Upper lobe of left lung (tissue), 6 donors: ENCODE results near the gene RTBDN. TPM values are rescaled to one million over a fixed set of nuclear protein-coding genes. Genes with fewer than 3 reads are reported as not detected.

Experiments used
- ATAC-seq, 2 donors: fragments of 200-7000 bp; cut with Tn5 transposase; one replicate each; pipeline ENCODE4 v1.9.1; 2022; ENCODE audit warnings: mild to moderate bottlenecking in 2 of 2, moderate library complexity in 2 of 2; ENCODE audit not compliant: low FRiP score in 2 of 2
- DNase-seq, 2 donors: peaks; one replicate each; pipeline ENCODE4 v3.0.0-alpha.2; 2019 to 2020
- H3K27ac ChIP-seq, 4 donors: fragments of 200-600 bp; sonication (generic); one replicate each; pipeline ENCODE4 v1.5.1; 2016 to 2019
- H3K27me3 ChIP-seq, 4 donors: fragments of 200-600 bp; sonication (generic); one replicate each; pipeline ENCODE4 v1.5.1; 2017 to 2019
- H3K36me3 ChIP-seq, 4 donors: fragments of 200-600 bp; sonication (generic); one replicate each; pipeline ENCODE4 v1.5.1; 2016 to 2019
- H3K4me1 ChIP-seq, 4 donors: fragments of 200-600 bp; sonication (generic); one replicate each; pipeline ENCODE4 v1.5.1; 2018 to 2019
- H3K4me3 ChIP-seq, 4 donors: fragments of 200-600 bp; sonication (generic); one replicate each; pipeline ENCODE4 v1.5.1; 2017 to 2019; ENCODE audit warnings: mild to moderate bottlenecking in 2 of 4, moderate library complexity in 1 of 4
- H3K9me3 ChIP-seq, 4 donors: fragments of 200-600 bp; sonication (generic); one replicate each; pipeline ENCODE4 v1.5.1; 2018 to 2019
- CTCF ChIP-seq, 6 experiments: fragments of 450-650 bp in 4 of 6; fragments of 200-600 bp in 2 of 6; sonication (generic) in 2 of 6; IDR thresholded peaks; one replicate each; pipeline ENCODE4 v1.5.1; 2016 to 2019; ENCODE audit warnings: antibody characterized with exemption in 6 of 6
- EP300 ChIP-seq, 4 donors: sonication (generic); formaldehyde crosslinking; IDR thresholded peaks; one replicate each; pipeline ENCODE4 v1.5.1; 2017; ENCODE audit warnings: antibody characterized with exemption in 4 of 4, control low read depth in 2 of 4
- POLR2A ChIP-seq, 4 donors: fragments of 450-650 bp; IDR thresholded peaks; one replicate each; pipeline ENCODE4 v1.5.1; 2016 to 2017; ENCODE audit warnings: antibody characterized with exemption in 4 of 4, mild to moderate bottlenecking in 2 of 4
- POLR2AphosphoS5 ChIP-seq, 2 donors: sonication (generic); formaldehyde crosslinking; IDR thresholded peaks; one replicate each; pipeline ENCODE4 v1.5.1; 2017; ENCODE audit warnings: antibody characterized with exemption in 2 of 2
- WGBS, 2 donors: methylation state at CpG; one replicate each; pipeline ENCODE4 v1.1.5; 2017 to 2018; 5-methylcytosine and 5-hydroxymethylcytosine counted together
- total RNA-seq, 6 donors: library from RNA; depleted of rRNA in 4 of 6; stranded (reverse); fragments of >200 nt in 4 of 6; gene quantifications; one replicate each; pipeline versions ENCODE4 v1.1.0 to v1.2.1, GENCODE V29; 2016 to 2021
- donor health status: DM: no; HTN: no; CAD: no; lungs with moderate emphysema.
- donor health status: DM: no; HTN: yes; CAD: no; lungs with severe emphysema.

Gene RTBDN
- total RNA-seq, 6 donors from 2014 or later: not detected

- Histone ChIP-seq H3K9me3 (no peaks in the 10 kb centered on the region), H3K36me3 (no peaks in the 10 kb centered on the region), H3K4me1 (peaks cover 7 to 10% (median 9%) of the 10 kb centered on the region in 4 donors), H3K4me3 (no peak overlapping the region), H3K27ac (no peak overlapping the region), H3K27me3 (peaks cover 0 to 2% (median 0%) of the 10 kb centered on the region in 4 donors)
- DNase-seq (peak in 1 of 2 donors; percentile 54), ATAC-seq (peak in 1 of 2 donors; percentile 20)
- TF ChIP-seq CTCF (IDR thresholded peaks at IDR 0.05) (no peak), EP300 (IDR thresholded peaks at IDR 0.05) (no peak), POLR2AphosphoS5 (IDR thresholded peaks at IDR 0.05) (no peak), POLR2A (IDR thresholded peaks at IDR 0.05) (no peak)
- 80% methylated on average over 10 to 16 of the region's 19 CpGs for WGBS, 2 donors
Observed at GRCh38 chr19:12865746-12866415, 31.5 kb upstream of the RTBDN start.

- H3K27me3 ChIP-seq: peaks cover 0 to 2% (median 0%) of the 10 kb centered on the region in 4 donors
- H3K4me1 ChIP-seq: peaks cover 7 to 10% (median 9%) of the 10 kb centered on the region in 4 donors
- ATAC-seq: no peak
- DNase-seq: peak in 1 of 2 donors; percentile 63
- H3K27ac ChIP-seq: no peak overlapping the region
- TF ChIP-seq EP300 (IDR thresholded peaks at IDR 0.05) (no peak), POLR2AphosphoS5 (IDR thresholded peaks at IDR 0.05) (no peak), POLR2A (IDR thresholded peaks at IDR 0.05) (no peak), CTCF (IDR thresholded peaks at IDR 0.05) (no peak)
- no peaks in the 10 kb centered on the region for H3K9me3 ChIP-seq
- H3K4me3 ChIP-seq: no peak overlapping the region
- no peaks in the 10 kb centered on the region for H3K36me3 ChIP-seq
- 81 to 90% methylated on average over 25 to 29 of the region's 34 CpGs for whole genome bisulfite sequencing, 2 donors
Observed at GRCh38 chr19:12864721-12865715, 30.6 kb upstream of the RTBDN start.

- Histone ChIP-seq H3K4me1 (peaks cover 7 to 10% (median 9%) of the 10 kb centered on the region in 4 donors), H3K27ac (no peak overlapping the region), H3K36me3 (no peaks in the 10 kb centered on the region), H3K9me3 (no peaks in the 10 kb centered on the region), H3K27me3 (peaks cover 0 to 2% (median 0%) of the 10 kb centered on the region in 4 donors), H3K4me3 (no peak overlapping the region)
- ATAC-seq (no peak), DNase-seq (no peak)
- TF ChIP-seq POLR2AphosphoS5 (IDR thresholded peaks at IDR 0.05) (no peak), POLR2A (IDR thresholded peaks at IDR 0.05) (no peak), CTCF (IDR thresholded peaks at IDR 0.05) (no peak), EP300 (IDR thresholded peaks at IDR 0.05) (no peak)
- 98 to 100% methylated on average over 3 to 4 of the region's 4 CpGs for WGBS, 2 donors
Observed at GRCh38 chr19:12864143-12864542, 29.8 kb upstream of the RTBDN start.

GRCh38 chr19:12859546-12859945 lies 25.2 kb upstream of the RTBDN start:
- DNase-seq (no peak), ATAC-seq (no peak)
- TF ChIP-seq POLR2AphosphoS5 (IDR thresholded peaks at IDR 0.05) (no peak), POLR2A (IDR thresholded peaks at IDR 0.05) (no peak), EP300 (IDR thresholded peaks at IDR 0.05) (no peak), CTCF (IDR thresholded peaks at IDR 0.05) (no peak)
- Histone ChIP-seq H3K27me3 (no peaks in the 10 kb centered on the region), H3K4me1 (no peaks in the 10 kb centered on the region), H3K36me3 (no peaks in the 10 kb centered on the region), H3K9me3 (peaks cover 0 to 4% (median 0%) of the 10 kb centered on the region in 4 donors), H3K4me3 (no peak overlapping the region), H3K27ac (no peak overlapping the region)
- 50 to 52% methylated on average over 7 of the region's 7 CpGs for WGBS, 2 donors
